T-helper 2 cell treated with Interferon-gamma antibody and Interleukin-4, amounts not matched to agents 5 μg/mL and 100 μg/mL, for 36 hours (primary cell): ENCODE measurements around the gene FAM222B.
"Not testable (repeated sequence)": the region's sequence is repeated elsewhere in the genome, so short reads cannot be mapped to it uniquely, and the experiment has no call there.

Source experiments
- DNase-seq: peaks from one replicate; pipeline ENCODE4 v3.0.0; 2021; ENCODE audit warnings: low spot score
- H3K27ac Mint-ChIP-seq: one replicate; pipeline ENCODE4 v1.8.0; 2021; ENCODE audit warnings: mild to moderate bottlenecking, mixed read lengths
- H3K27me3 Mint-ChIP-seq: one replicate; pipeline ENCODE4 v1.8.0; 2021; ENCODE audit warnings: low read depth, mixed read lengths
- H3K36me3 Mint-ChIP-seq: one replicate; pipeline ENCODE4 v1.8.0; 2021; ENCODE audit warnings: low read depth, mixed read lengths
- H3K4me1 Mint-ChIP-seq: one replicate; pipeline ENCODE4 v1.8.0; 2021; ENCODE audit warnings: low read depth, mixed read lengths
- H3K4me3 Mint-ChIP-seq: one replicate; pipeline ENCODE4 v1.8.0; 2022; ENCODE audit warnings: mild to moderate bottlenecking, moderate library complexity, mixed read lengths
- H3K9me3 Mint-ChIP-seq: one replicate; pipeline ENCODE4 v1.8.0; 2021; ENCODE audit warnings: mixed read lengths

The FAM222B gene

DNA sequence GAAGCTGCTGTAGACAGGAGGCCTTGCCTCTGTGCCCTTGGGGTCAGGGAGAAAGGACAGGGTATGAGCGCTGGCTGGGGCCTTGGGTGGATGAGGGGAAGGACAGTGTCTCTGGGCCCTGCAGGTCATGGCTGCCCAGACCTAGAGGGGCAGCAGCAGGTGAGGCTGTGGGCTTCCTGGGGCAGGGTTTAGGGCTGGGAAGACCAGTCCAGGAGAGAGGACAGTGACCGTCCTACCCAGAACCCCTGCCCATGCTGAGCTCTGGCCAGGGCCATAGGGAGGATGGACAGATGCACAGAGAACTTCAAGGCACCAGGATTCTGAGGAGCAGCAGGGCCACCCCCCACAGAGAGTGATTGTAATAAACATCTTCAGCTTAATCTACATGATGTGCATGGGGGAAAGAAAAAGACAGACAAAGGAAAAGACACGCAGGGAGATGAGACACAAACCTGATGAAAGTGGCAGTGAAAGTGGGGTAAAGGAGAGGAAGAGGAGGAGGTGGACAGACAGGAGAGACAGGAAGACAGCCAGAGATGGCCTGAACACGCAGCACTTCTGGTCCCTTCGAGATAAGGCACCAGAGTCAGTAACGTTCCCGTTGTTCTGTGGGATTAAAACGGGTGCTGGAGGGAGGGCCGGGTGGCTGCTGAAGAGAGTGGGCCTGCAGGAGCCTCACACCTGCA is 37.4 kb upstream of the FAM222B start:
- H3K36me3 Mint-ChIP-seq, result peaks cover 53% of the 10 kb centered on the region
- no peaks in the 10 kb centered on the region for H3K9me3 Mint-ChIP-seq
- H3K27me3 Mint-ChIP-seq, result no peaks in the 10 kb centered on the region
- H3K27ac Mint-ChIP-seq, result no peak overlapping the region
- no peak for DNase-seq
- no peak overlapping the region for H3K4me3 Mint-ChIP-seq
- peaks cover 9% of the 10 kb centered on the region for H3K4me1 Mint-ChIP-seq

DNA sequence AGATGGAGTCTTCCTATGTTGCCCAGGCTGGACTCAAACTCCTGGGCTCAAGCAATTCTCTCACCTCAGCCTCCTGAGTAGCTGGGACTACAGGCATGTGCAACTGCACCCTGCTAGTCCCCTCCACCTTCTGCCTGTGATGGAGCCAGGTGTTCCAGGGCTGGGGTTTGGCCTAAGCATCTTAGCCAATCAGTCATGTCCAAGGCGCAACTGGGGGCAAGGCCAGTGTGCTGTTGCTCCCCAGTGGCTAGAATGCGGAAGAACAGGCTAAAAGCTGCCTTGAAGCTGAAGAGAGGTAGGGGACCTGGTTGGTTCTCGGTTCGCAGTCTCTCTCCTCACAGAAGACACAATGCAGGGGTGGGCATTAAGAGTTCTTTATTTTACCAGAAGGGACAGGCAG is 36.4 kb upstream of the FAM222B start:
- no peak for DNase-seq
- Mint-ChIP-seq H3K4me1 (peaks cover 5% of the 10 kb centered on the region), H3K9me3 (no peaks in the 10 kb centered on the region), H3K4me3 (no peak overlapping the region), H3K27ac (no peak overlapping the region), H3K27me3 (no peaks in the 10 kb centered on the region), H3K36me3 (peaks cover 44% of the 10 kb centered on the region)

DNA sequence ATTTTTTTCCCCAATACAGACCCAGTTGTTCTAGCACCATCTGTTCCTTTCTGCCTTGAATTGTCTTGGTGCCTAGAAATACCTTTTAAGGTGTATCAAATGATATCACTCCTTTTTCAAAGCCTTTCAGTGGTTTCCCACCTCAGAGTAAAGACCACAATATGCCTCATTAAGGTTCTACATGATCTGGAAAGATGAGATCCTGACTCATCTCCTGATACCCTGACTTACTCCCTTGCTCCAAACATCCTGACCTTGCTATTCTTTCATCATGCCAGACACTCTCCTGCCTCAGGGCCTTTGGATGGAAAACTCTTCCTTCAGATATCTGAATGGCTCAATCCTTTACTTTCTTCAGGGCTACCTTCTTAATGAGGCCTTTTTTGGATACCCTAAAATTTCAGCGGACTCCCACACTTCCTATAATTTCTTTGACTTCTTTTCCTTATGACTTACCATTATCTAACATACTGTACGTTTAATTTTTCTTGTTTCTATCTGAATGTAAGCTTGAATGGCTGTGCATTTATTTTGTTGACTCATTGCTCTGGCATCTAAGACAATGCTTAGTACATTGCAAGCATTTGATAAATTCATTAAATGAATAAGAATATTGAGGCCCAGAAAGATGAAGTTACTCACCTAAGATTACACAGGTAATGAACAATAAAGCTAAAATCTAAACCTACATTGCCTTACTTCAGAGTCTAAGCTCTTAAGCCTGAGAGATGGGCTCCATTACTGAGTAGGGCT is 35.7 kb upstream of the FAM222B start:
- H3K9me3 Mint-ChIP-seq, result no peaks in the 10 kb centered on the region

DNA sequence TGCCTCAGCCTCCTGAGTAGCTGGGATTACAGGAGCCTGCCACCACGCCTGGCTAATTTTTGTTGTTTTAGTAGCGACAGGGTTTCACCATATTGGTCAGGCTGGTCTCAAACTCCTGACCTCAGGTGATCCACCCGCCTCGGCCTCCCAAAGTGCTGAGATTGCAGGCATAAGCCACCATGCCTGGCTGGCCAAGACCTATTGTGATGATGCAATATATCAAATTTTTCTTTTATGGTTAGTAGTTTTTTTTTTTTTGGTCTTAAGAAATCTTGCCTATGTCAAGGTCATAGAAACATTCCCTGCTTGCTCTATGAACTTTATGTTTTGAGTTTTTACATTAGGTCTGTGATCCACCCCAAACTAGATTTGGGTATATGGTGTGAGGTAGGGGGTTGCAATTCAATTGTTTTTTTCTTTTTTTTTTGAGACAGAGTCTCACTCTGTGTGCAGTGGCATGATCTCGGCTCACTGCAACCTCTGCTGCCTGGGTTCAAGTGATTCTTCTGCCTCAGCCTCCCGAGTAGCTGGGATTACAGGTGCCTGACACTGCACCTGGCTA is 34.6 kb upstream of the FAM222B start:
- H3K27ac Mint-ChIP-seq, H3K9me3 Mint-ChIP-seq, H3K4me3 Mint-ChIP-seq, DNase-seq, H3K27me3 Mint-ChIP-seq, H3K4me1 Mint-ChIP-seq: not testable (repeated sequence)
- H3K36me3 Mint-ChIP-seq, result peaks cover 35% of the 10 kb centered on the region

More for the DNA sequence above, 35.7 kb upstream of the FAM222B start:
- no peak for DNase-seq
- Mint-ChIP-seq H3K27me3 (no peaks in the 10 kb centered on the region), H3K4me3 (no peak overlapping the region), H3K4me1 (peaks cover 5% of the 10 kb centered on the region), H3K36me3 (peaks cover 44% of the 10 kb centered on the region), H3K27ac (no peak overlapping the region)

DNA sequence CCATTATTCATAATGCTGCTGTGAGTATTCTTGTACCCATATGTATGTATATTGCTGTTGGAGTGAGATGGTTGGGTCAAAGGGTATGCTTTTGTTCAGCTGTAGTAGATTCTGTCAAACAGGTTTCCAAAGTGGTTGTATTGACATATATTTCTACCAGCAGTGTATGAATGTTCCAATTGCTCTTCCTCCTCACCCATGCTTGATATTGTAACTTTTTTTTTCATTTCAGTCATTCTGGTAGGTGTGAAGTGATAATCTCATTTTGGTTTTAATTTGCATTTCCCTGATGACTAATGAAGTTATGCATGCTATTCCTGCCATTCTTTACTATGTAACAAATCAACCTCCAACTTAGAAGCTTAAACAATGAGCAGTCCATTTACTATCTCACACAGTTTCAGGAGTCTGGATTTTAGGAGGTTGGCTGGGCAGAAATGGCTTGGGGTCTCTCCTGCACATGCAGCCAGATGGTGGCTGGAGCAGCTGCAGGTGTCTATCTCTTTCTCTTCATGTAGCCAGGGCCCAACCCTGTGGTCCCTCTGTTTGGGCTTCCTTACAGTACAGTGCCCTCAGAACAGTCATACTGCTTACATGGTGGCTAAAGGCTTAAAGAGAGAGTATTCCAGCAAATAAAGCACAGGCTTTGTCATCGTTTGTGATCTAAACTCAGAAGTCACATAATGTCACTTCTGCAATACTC is 33.4 kb upstream of the FAM222B start:
- H3K36me3 Mint-ChIP-seq, result peaks cover 28% of the 10 kb centered on the region
- H3K4me1 Mint-ChIP-seq, result peaks cover 11% of the 10 kb centered on the region
- DNase-seq, result no peak
- no peaks in the 10 kb centered on the region for H3K9me3 Mint-ChIP-seq
- no peaks in the 10 kb centered on the region for H3K27me3 Mint-ChIP-seq
- no peak overlapping the region for H3K4me3 Mint-ChIP-seq
- no peak overlapping the region for H3K27ac Mint-ChIP-seq

DNA sequence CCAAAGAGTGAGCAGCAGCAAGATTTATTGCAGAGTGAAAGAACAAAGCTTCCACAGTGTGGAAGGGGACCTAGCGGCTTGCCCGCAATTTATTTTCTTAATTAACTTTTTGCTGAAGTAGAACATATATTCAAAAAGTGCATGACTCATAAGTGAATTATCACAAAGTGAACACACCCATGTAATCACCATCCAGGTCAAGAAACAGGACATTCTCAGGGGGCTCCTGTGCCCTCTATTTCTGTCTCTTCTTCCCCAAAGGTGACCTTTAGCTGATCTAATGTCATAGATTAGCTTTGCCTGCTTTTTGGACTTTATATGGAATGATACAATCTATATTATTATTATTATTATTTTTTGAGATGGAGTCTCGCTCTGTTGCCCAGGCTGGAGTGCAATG is 32.2 kb upstream of the FAM222B start:
- Mint-ChIP-seq H3K9me3 (no peaks in the 10 kb centered on the region), H3K27me3 (no peaks in the 10 kb centered on the region), H3K4me3 (no peak overlapping the region), H3K27ac (no peak overlapping the region), H3K36me3 (peaks cover 18% of the 10 kb centered on the region), H3K4me1 (peaks cover 12% of the 10 kb centered on the region)
- DNase-seq, result no peak

DNA sequence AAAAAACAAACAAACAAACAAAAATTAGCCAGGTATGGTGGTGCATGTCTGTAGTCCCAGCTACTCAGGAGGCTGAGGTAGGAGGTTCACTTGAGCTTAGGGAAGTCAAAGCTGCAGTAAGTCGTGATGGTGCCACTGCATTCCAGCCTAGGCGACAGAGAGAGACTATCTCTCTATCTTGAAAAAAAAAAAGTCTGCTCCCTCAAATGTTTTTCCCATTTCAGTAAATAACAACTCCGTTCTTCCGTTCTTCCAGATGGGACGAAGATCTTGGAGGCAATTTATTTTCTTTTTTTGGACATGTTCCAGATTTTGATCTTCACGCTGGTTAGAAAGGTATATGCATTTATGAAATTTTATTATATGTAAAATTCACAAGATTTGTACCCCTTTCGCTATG is 31.2 kb upstream of the FAM222B start:
- no peak for DNase-seq
- Mint-ChIP-seq H3K27me3 (no peaks in the 10 kb centered on the region), H3K36me3 (peaks cover 13% of the 10 kb centered on the region), H3K4me3 (no peak overlapping the region), H3K27ac (no peak overlapping the region), H3K9me3 (no peaks in the 10 kb centered on the region), H3K4me1 (peaks cover 12% of the 10 kb centered on the region)

DNA sequence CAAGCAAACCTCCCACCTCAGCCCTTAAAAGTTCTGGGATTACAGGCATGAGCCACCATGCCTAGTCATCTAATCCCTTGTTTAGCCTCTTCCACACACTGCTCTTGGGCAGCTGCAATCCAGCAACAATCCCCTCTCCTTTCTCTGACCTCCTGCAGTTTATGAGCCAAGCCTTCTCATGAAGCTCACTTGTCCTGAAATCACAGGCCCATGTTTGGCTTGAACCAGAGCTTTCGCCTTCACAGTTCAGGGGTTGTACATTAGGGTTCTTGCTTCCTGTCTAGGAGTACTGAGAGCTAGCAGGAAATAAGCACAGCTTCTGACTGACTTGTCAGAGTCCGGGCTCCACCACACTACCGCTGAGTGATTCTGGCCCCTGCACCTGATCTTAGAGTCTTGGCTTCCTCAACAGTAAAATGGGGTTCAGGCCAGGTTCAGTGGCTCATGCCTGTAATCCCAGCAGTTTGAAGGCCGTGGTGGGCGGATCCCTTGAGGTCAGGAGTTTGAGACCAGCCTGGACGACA is 28.5 kb upstream of the FAM222B start:
- no peaks in the 10 kb centered on the region for H3K27me3 Mint-ChIP-seq
- no peaks in the 10 kb centered on the region for H3K36me3 Mint-ChIP-seq
- peaks cover 9% of the 10 kb centered on the region for H3K4me1 Mint-ChIP-seq
- H3K27ac Mint-ChIP-seq, result peak overlapping the region; percentile 95
- peak overlapping the region; percentile 45 for H3K4me3 Mint-ChIP-seq
- peak; percentile 29 for DNase-seq
- H3K9me3 Mint-ChIP-seq, result no peaks in the 10 kb centered on the region

DNA sequence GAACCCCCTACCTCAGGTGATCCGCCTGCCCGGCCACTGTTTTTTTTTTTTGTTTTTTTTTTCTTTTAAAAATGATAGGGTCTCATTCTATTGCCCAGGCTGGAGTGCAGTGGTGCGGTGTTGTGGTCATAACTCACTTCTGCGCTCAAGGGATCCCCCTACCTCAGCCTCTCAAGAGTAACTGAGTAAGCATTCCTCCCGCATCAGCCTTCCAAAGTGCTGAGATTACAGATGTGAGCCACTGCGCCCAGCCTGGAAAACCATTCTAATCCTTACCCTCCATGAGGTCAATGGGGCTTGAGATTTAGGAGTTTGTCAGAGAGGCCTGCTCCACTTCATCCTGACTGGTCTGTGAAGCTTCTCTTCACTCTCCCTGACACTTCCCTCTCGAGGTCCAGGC is 24.7 kb upstream of the FAM222B start:
- no peak overlapping the region for H3K4me3 Mint-ChIP-seq
- no peak overlapping the region for H3K27ac Mint-ChIP-seq
- no peaks in the 10 kb centered on the region for H3K9me3 Mint-ChIP-seq
- H3K4me1 Mint-ChIP-seq, result peaks cover 10% of the 10 kb centered on the region
- no peaks in the 10 kb centered on the region for H3K36me3 Mint-ChIP-seq
- no peaks in the 10 kb centered on the region for H3K27me3 Mint-ChIP-seq
- DNase-seq, result no peak

DNA sequence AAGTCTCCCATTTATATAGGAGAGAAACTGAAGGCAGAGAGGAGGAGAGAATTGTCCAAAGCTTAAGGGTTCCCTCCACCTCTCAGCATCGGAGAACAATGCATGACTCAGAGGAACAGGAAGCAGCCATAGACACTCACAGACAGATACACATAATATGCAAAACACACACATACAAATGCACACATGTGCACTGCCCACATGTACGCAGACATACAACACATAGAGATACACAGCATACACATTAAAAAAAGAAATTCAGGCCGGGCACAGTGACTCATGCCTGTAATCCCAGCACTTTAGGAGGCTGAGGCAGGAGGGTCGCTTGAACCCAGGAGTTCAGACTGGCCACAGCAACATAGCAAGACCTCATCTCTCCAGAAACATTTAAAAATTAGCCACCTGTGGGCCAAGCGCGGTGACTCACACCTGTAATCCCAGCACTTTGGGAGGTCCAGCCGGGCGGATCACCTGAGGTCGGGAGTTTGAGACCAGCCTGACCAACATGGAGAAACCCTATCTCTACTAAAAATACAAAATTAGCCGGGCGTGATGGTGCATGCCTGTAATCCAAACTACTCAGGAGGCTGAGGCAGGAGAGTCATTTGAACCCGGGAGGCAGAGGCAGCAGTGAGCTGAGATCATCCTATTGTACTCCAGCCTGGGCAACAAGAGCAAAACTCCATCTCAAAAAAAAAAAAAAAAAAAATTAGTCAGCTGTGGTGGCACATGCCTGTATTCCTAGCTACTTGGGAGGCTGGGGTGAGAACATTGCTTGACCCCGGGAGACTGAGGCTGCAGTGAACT is 23.6 kb upstream of the FAM222B start:
- Mint-ChIP-seq H3K4me3 (no peak overlapping the region), H3K9me3 (no peaks in the 10 kb centered on the region), H3K27ac (no peak overlapping the region), H3K27me3 (no peaks in the 10 kb centered on the region), H3K4me1 (peaks cover 5% of the 10 kb centered on the region), H3K36me3 (no peaks in the 10 kb centered on the region)
- DNase-seq, result no peak

DNA sequence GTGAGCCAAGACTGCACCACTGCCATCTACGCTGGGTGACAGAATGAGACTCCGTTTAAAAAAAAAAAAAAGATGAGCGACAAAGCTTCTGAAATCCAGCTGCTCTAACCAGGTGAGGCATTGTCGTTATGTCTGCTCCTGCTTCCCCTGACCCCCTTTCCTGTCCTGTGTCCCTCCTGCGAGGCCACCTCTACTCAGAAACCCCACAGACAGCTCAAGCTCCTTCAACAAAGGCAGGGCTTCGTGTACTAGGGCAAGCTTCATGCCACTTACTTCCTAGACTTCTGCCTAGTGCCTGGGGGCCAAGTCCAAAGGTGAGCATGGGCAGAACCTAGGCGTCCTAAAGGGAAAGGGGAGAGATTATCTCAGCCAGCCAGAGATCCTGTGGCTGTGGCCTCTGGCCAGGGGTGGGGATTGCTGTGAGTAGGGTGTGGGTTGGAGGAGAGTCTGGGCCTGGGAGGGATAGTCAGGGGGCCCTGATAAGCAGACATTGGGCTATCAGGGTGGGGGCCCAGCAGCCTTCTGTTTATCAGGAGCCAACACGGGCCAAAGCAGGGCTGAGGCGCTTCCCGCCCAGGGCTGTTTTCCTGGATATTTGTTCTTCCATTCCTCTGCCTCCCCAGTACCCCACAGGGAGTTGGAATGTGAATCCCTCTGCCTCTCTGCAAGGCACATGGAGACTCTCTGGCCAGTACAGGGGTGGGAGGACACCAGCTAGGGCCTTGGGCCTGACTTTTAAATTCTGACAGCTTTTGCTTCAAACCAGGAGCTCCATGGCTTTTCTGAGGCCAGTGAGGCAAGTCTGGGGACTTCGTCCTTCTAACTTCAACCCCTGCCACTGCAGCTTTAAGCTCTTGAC is 22.6 kb upstream of the FAM222B start:
- Mint-ChIP-seq H3K9me3 (no peaks in the 10 kb centered on the region), H3K4me3 (no peak overlapping the region), H3K36me3 (peaks cover 3% of the 10 kb centered on the region), H3K27ac (no peak overlapping the region), H3K27me3 (no peaks in the 10 kb centered on the region), H3K4me1 (peaks cover 3% of the 10 kb centered on the region)
- no peak for DNase-seq

DNA sequence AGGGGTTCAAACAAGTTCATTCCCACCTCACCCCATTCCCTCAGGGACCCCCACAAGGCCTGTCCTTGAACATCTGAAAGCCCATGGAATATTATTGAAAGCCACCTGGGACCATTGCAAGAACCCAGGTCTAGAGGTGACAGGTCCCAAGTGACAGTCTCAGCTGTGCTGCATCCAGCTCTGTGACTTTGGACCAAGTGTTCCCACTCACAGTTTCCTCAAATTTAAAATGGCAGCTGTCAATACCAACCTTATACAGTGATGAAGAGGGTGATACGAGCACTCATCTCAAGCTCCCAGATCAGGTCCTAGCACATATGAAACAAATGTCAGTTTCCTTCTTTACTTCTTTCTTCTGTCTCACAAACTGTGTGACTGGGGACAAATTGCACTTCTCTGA is 21.4 kb upstream of the FAM222B start:
- H3K9me3 Mint-ChIP-seq, result no peaks in the 10 kb centered on the region
- H3K27me3 Mint-ChIP-seq, result no peaks in the 10 kb centered on the region
- H3K4me3 Mint-ChIP-seq, result no peak overlapping the region
- peaks cover 6% of the 10 kb centered on the region for H3K36me3 Mint-ChIP-seq
- no peak overlapping the region for H3K27ac Mint-ChIP-seq
- no peak for DNase-seq
- H3K4me1 Mint-ChIP-seq, result peaks cover 3% of the 10 kb centered on the region

DNA sequence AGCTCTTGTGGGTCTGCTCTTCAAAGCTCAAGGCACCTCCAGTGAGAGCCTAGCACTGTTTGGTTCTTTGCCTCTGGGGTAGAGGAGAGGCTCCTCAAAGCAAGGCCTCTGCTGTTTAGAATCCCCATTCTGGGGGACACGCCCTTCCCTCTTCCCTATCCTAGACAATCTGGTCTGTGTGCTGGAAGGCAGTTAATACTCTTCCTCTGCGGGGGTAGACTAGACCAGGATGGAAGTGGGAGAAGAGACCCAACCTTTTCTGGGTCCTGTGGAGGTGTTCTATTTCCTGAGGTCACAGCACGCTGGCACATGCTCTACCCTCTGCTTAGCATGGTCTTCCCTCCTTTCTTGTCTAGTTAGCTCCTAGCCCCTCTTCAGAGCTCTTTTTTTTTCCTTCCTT is 20.0 kb upstream of the FAM222B start:
- Mint-ChIP-seq H3K27me3 (no peaks in the 10 kb centered on the region), H3K4me3 (no peak overlapping the region), H3K4me1 (peaks cover 3% of the 10 kb centered on the region), H3K36me3 (peaks cover 18% of the 10 kb centered on the region), H3K9me3 (no peaks in the 10 kb centered on the region), H3K27ac (no peak overlapping the region)
- DNase-seq, result no peak
